Measurements from ENCODE around the gene TMEM127.

Gene TMEM127

DNA sequence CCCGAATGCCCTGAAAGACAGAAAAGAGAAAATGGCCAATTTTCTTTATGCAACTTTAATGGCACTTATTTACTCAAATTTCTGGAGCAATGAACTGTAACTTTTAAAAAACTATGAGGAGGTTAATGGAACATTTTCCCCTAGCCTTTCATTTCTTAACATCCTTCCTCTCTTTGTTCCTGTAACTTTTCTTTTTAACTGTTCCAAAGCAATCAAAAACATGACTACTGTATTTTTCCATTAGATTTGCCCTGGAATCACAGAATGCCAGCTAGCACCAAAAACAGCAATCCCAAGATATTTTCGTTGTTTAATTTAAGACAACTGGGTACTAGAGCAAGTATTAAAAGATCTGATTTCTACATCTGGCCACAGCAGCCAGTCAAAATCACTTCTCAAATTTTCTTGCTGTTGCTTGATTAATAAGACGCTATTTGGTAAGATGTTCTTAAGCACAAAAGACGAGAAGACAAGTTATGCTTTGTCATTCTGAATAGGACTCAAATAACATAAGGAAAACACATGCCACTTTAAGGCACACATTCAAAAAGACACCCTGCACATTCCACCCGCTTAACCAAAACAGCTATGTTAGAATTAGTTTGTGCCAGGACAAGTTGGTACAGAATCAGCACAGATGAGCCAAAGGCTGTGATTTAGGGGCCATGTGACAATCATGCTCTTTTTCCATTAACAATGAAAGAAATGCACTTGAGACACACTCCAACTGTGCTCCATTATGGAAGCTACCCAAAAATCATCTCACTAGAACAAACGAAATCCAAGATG lies 60.8 kb downstream of the TMEM127 start:
- no peak for DNase-seq

DNA sequence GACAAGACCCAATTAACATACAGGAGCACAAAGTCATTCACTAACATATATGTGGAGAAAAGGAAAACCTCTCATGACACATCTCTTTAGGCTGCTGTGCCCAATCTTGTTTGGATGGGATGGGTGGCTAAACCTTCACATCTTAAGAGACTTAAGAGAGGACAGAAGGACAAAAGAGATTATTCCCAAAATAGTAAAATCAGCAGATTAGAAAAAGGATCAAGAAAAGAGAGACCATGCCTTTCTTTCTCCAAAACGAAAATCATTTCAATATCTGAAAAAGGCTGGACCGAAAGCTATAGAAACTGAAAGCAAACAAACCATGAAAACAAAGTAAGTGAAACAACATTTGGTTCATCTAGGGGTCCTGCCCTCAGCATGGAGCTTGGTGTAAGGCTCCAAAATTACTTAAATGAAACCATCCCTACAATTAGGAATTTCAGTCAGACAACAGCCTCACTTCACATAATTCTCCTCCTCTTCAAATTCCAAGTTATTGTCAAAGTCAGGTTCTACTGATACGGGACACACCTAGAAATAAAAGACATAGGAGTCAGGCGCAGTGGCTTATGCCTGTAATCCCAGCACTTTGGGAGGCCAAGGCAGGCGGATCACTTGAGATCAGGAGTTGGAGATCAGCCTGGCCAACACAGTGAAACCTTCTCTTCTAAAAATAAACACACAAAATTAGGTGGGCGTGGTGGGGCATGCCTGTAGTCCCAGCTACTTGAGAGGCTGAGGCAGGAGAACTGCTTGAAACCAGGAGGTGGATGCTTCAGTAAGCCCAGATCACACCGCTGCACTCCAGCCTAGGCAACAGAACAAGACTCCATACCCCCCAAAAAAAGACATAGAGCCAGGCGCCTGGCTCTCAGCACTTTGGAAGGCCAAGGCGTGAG lies 62.4 kb downstream of the TMEM127 start:
- peak in 1 of 5 experiments; percentile 46 for DNase-seq

- no peak for DNase-seq
Measured at GRCh38 chr2:96202152-96202854, 63.5 kb downstream of the TMEM127 start.

DNA sequence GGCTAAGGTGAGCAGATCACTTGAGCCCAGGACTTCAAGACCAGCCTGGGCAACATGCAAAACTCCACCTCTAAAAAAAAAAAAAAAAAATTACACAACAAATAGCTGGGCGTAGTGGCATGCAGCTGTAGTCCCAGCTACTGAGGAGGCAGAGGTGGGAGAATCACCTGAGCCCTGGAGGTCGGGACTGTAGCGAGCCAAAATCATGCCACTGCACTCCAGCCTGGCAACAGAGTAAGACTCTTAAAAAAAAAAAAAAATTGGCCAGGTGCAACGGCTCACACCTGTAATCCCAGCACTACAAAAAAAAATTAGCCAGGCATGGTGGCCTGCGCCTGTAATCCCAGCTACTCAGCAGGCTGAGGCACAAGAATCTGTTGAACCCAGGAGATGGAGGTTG lies 64.5 kb downstream of the TMEM127 start:
- DNase-seq, result no peak

- DNase-seq, result no peak
Measured at GRCh38 chr2:96198921-96199320, 66.9 kb downstream of the TMEM127 start.

All from T-helper 2 cell (primary cell).